NAMALWA (cell line): Measurements from ENCODE around the gene PRAMEF5.
"Not testable (repeated sequence)": the region's sequence is repeated elsewhere in the genome, so short reads cannot be mapped to it uniquely, and the experiment has no call there.

Experiments
- DNase-seq: peaks from one replicate; pipeline ENCODE4 v3.0.0-alpha.2; 2015; ENCODE audit warnings: low spot score

PRAMEF5 gene

DNA sequence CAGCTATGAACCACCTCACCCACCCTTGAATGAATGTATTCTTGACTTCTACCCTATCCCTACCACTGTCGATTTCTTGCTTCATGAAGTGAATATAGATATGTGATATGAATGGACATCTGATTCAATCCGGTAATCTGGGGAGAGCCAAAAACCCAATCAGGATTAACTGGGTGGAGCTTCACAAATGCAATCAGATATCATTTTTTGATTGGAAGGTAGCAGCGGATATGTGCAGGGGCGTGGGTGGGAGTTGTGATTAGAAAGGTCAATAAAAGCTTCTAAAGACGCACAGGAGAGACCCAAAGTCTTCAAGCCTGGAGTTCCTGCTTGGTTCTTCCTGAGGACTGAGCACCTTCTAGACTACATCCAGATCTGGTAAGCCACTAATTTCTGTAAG lies at the start of gene PRAMEF5:
PRAMEF5 (plus strand) TSS at position 301 of the 400 bp plus-strand sequence. CDS start 5,071 bp downstream, outside the sequence.
- DNase-seq: not testable (repeated sequence)

DNA sequence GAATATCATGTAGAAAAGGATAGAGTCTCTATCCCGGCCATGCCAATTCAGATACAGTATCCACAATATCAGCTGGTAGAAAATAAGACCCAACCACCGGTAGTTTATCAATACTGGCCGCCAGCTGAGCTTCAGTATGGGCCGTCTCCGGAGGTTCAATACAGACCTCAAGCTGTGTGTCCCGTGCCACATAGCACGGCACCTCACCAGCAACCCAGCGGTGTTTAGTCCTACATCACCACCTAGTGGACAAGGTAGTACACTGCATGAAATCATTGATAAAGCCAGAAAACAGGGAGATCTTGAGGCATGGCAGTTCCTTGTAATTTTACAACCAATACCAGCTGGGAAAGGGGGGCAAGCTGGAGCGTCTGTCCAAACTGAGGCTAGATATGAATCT lies 45.3 kb upstream of the PRAMEF5 start:
- not testable (repeated sequence) for DNase-seq

DNA sequence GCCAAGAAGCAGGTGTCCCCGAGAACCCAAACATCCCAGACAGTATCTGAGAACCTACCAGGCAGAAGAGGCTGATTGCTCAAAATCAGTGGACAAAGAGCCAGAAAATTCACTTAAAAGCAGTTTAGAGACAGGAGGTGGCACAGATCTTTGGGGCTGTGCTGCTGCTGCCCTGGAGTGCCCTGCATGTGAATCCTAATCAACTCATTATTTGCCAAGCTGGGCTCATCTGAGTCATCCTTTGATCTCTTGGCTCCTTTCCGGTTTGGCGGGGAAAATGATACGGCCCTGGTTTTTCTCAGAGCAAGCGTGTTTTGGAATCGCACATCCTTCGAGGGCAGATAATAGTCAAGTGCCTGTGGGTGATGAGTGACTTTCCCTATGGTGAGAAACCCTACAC lies 37.4 kb upstream of the PRAMEF5 start:
- DNase-seq: not testable (repeated sequence)

DNA sequence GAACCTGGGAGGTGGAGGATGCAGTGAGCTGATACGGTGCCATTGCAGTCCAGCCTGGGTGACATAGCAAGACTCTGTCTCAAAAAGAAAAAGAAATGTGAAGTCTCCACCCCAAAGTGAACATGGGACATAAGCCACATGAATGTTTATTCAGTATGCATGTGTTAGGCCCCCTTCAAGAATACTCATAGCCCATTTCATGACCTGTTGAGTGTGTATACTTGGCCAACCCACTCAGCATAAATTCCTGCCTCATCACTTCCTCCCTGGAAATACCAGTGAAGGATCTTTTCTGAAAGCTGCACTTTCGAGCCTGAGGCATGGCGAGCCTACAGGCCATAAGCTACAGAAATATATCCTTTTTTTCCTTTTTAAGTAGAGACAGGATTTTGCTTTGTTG lies 34.8 kb upstream of the PRAMEF5 start:
- DNase-seq: not testable (repeated sequence)

DNA sequence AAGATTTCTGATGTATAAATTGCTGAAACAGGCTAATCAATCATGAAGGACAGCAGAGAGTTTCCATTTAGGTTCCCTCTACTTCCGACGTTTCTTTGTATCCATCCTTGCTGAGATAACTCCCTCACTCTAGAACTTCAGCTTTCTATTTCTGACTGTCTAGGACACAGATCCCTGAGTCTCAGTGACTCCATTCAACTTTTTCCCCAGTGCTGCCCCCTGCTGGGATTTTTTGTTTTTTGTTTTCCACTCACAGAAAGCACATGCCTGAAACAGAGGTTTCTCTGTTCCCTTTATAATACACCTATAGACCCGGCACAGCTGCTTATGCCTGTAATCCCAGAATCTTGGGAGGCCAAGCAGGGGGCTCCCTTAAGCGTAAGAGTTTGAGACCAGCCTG lies 31.2 kb upstream of the PRAMEF5 start:
- DNase-seq: not testable (repeated sequence)

DNA sequence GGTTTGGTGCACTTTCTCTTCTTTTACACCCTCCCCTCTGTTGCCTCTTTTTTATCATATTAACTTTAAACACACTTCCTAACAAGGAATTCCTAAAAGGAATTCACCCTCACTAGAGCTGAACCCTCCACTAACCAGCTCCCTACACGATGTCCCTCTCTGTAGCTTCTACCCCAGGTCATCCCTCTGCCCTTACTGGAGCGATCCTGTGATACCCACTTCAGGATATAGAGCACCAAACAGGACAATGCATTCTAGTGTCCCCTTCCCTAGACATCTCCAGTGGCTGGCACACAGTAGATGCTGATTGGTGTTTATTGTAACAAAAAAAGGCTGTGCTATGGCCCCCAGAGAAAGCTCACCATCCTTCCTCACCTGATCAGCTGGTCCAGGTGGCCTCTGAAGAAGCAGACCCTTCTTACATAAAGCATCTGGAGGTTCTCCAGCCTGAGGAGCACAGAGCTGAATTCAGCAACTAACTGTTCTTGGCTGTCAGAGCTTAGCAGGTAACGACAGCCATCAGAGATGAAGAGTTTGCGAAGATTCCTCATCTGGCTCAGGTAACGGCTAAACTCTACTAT lies 29.4 kb upstream of the PRAMEF5 start:
- DNase-seq: no peak

DNA sequence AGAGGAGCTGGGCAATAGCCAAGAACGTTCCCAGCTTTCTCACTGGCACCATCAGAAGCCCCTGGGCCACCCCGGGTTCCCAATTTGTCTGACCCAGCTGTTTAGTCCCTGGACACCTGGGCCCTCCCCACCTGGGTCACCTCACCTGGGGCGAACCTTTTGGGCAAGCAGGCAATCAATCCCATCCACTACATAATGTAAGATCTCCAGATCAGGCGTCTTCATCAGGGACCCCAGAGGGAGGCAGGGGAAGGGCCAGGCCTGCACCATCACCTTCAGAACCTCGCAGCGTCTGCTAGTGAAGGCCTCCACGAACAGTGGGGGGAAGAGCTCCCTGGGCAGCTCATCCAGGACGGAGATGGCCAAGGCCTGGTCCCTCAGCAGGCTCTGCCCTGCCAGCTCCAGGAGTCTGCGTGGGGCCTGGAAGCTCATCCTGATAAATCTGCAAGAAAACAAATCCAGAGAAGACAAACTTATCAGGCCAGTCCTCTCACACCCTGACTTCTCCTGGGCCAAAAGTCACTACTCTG lies 28.3 kb upstream of the PRAMEF5 start, which contains the start of gene PRAMEF18:
PRAMEF18 (minus strand) TSS at position 480 of the 530 bp plus-strand sequence; CDS start at position 432, 48 bp downstream.
- DNase-seq: not testable (repeated sequence)

DNA sequence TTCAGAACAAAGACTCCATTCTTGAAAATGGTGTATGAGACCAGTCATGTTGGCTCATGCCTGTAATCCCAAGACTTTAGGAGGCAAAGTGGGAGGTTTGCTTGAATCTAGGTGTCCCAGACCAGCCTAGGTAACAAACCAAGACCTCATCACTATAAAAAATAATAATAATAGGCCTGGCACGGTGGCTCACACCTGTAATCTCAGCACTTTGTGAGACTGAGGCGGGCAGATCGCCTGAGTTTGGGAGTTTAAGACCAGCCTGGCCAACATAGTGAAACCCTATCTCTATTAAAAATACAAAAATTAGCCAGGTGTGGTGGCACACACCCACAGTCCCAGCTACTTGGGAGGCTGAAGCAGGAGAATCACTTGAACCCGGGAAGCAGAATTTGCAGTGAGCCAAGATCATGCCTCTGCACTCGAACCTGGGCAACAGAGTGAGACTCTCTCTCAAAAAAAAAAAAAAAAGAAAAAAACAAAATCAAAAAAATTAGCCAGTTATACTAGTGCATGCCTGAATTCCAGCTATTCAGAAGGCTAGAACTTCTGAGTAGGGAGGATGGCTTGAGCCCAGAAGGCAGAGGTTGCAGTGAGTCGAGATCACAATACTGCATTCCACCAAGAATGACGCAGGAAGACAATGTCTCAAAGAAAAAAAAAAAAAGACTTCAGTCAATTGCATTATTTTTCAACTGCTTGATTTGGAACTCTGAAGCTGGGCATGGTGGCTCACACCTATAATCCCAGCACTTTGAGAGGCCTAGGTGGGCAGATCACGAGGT lies 26.5 kb upstream of the PRAMEF5 start:
- DNase-seq: not testable (repeated sequence)

DNA sequence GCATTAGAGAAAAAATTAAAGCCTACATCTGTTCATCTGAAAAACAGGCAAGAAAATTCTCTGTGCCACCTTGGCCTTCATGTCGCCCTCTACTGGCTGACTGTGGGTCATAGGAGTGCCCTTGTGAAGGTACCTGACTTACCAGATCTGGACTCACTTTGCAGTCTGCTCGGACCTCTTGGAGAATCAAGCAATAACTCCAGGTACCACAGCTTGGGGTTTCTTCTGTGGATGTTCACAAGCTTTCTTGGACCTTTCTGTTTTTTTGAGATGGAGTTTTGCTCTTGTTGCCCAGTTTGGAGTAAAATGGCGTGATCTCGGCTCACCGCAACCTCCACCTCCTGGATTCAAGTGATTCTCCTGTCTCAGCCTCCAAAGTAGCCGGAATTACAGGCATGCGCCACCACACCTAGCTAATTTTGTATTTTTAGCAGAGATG lies 25.6 kb upstream of the PRAMEF5 start:
- peak; percentile 76 for DNase-seq

DNA sequence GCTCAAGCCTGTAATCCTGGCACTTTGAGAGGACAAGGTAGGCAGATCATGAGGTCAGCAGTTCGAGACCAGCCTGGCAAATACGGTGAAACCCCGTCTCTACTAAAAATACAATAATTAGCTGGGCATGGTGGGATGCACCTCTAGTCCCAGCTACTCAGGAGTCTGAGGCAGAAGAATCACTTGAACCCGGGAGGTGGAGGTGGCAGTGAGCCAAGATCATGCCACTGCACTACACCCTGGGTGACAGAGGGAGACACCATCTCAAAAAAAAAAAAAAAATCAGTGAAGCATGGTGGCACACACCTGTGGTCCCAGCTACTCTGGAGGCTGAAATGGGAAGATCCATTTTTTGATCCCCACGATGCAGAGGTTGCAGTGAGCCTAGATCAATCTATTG lies 23.9 kb upstream of the PRAMEF5 start:
- DNase-seq: not testable (repeated sequence)

DNA sequence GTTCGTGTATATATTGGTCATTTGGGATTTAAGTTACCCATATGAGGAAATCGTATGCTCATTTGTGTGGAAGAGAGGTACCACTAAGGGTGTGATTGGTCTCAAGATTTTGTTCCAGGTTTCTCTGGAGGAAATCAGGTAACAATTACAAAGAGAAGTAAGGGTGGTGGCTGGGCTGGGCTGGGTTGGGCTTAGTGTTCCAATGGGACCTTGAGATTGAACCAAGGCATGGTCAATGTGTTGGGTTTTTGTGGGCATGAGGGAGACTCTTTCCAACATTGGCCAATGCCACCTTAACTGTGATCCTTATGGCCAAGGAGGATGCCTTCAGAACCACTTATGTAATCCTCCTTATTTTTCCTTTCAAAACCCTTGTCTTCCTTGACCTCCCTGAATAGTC lies 23.4 kb upstream of the PRAMEF5 start:
- not testable (repeated sequence) for DNase-seq

DNA sequence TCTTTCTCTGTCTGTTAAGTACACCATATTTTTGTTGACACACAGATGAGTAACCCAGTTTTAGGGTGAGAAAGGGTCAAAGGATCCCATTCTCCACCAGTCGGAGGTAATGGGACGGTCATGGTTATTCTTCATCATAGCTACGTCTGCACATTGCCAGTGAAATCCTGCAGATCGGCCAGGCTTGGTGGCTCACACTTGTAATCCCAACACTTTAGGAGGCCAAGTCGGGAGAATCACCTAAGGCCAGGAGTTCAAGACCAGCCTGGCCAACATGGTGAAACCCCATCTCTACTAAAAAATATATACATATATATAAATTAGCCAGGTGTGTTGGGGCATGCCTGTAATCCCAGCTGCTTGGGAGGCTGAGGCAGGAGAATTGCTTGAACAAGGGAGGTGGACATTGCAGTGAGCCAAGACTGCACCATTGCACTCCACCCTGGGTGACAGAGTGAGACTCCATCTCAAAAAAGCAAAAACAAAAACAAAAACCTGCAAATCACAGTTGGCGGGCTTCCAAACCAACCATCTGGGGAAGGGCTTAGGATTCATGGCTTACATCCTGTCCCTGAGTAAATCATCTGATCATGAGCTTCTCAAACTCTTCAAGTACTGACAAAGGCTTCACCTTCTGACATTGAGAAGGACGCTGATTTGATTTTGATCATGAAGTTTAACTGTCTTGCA lies 22.8 kb upstream of the PRAMEF5 start:
- not testable (repeated sequence) for DNase-seq

DNA sequence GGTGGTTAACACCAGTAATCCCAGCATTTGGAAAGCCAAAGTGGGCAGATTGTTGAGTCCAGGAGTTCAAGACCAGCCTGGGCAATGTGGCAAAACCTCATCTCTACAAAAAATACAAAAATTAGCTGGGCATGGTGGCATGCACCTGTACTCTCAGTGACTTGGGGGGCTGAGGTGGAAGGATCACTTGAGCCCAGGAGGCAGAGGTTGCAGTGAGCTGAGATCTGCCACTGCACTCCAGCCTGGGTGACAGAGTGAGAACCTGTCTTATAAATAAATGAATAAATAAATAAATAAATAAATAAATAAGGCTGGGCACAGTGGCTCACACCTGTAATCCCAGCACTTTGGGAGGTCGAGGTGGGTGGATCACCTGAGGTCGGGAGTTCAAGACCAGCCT lies 21.9 kb upstream of the PRAMEF5 start:
- DNase-seq: not testable (repeated sequence)

DNA sequence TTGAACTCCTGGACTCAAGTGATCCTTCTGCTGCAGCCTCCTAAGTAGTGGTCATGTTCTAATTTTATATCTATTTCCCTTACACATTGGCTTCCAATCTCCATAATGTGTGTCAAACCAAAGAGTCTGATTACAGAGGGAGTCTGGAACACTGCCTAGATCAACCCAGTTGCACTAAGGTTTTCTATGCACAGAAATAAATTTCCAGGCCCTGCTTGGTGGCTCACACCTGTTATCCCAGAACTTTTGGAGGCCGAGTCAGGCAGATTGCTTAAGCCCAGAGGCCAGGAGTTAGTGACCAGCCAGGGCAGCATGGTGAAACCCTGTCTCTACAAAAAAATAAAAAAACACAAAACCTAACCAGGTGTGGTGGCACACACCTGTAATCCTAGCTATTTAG lies 19.9 kb upstream of the PRAMEF5 start:
- DNase-seq: not testable (repeated sequence)

DNA sequence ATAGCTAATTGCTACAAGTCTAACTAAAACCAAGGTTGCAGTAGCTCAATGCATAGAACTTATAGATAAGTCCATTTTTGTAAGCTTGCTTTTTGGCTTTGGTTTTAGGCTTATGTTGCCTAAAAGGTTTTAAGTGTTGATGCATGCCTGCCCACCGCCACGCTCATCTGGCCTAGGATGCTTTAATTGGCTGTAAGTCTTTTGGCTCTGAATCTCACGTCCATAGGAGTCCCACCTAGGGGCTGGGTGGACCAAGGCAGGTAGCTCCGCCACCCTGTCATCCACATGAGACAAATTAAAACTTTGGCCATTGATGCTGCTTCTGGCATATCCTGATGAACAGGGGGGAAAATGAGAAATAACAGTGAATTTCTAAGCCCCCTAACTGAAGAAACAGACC lies 16.4 kb upstream of the PRAMEF5 start:
- DNase-seq: not testable (repeated sequence)

DNA sequence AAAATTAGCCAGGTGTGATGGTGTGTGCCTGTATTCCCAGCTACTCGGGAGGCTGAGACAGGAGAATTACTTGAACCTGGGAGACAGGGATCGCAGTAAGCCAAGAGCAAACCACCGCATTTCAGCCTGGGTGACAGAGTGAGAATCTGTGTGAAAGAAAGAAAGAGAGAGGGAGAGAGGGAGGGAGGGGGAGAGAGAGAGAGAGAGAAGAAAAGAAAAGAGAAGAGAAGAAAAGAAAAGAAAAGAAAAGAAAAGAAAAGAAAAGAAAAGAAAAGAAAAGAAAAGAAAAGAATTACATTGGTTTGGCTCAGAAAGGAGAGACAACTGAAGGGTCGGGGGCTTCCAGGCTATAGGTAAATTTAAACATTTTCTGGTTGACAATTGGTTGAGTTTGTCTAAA lies 14.4 kb upstream of the PRAMEF5 start:
- DNase-seq: not testable (repeated sequence)

DNA sequence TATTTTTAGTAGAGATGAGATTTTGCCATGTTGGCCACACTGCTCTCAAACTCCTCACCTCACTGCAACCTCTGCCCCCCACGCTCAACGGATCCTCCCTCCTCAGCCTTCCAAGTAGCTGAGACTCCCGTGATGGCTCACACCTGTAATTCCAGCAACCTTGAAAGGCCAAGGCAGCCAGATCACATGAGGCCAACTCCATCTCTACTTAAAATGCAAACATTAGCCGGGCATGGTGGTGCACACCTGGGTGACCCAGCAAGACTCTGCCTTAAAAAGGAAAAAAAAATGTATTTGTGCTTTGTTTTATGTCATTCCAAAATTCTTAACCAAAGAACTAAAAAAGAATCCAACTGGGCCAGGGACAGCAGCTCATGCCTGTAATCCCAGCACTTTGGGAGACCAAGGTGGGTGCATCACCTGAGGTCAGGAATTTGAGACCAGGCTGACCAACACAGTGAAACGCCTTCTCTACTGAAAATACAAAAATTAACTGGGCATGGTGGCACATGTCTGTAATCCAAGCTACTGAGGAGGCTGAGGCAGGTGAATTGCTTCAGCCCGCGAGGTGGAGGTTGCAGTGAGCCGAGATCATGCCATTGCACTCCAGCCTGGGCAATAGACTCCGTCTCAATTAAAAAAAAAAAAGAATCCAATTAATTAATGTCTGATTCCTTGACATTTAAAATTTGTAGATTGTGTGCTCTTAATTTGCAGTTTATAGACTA lies 10.3 kb upstream of the PRAMEF5 start:
- DNase-seq: not testable (repeated sequence)

DNA sequence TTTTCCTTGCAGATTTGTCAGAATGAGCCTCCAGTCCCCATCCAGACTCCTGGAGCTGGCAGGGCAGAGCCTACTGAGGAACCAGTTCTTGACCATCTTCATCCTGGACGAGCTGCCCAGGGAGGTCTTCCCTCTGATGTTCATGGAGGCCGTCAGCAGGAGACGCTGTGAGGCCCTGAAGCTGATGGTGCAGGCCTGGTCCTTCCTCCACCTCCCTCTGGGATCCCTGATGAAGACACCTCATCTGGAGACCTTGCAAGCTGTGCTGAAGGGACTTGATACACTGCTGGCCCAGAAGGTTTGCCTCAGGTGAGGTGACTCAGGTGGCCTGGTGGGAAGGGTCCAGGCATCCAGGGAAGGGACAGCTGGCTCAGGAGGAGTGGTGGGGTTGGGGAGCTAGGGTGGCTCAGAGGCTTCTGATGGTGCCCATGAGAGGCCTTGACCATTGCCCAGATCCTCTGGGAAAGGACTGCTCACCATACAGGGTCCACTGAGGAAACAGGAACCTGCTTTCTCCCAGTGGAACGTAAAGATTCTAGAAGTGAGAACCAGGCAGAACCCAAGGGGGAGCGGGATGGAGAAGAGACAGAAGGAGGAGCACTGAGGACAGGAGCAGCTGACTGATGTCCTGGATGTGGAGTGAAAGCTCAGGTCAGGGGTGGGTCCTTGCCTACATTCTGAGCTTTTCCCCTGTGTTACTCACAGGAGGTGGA lies 8.0 kb upstream of the PRAMEF5 start:
- not testable (repeated sequence) for DNase-seq

DNA sequence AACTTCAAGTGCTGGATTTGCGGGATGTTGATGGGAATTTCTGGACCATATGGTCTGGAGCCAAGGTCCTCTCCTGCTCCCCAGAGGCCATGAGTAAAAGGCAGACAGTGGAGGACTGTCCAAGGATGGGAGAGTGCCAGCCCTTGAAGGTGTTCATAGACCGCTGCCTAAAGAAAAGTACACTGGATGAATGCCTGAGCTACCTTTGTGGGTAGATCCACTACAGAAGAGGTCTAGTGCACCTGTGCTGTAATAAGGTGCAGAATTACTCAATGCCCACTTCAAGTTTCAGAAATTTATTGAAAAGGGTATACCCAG lies 7.5 kb upstream of the PRAMEF5 start:
- DNase-seq: not testable (repeated sequence)

DNA sequence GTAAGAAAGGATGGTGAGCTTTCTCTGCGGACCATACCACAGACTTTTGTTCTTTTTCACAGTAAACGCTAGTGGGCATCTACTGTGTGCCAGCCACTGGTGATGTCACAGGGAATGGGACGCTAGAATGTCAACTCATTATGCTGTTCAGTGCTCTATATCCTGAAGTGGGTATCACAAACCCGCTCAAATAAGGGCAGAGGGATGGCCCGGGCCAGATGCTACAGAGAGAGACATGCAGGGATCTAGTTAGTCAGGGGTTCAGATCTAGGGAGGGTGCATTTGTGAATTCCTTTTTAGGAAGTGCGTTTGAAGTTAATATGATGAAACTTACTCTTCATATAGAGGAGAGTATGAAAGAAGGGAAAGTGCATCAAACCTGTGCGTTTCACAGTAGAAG lies 6.9 kb upstream of the PRAMEF5 start:
- DNase-seq: not testable (repeated sequence)

DNA sequence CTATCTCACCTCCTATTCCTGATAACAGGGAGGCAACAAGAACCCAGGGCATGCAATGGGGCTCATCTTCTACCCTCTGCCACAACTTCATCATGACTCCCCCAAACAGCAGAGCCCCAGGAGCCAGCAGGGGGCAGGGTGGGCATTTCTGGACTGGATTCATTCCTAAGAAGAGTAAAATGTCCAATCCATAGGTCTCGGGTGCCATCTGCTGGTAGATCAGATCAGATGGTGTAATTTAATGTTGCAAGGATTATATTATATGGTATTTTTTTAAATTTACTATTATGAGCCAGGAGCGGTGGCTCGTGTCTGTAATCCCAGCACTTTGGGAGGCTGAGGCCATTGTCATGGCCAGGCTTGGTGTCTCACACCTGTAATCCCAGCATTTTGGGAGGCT lies 11.1 kb downstream of the PRAMEF5 start:
- not testable (repeated sequence) for DNase-seq
